ENCODE data around the gene TPD52L1. TPM values are rescaled to one million over a fixed set of nuclear protein-coding genes. Genes with fewer than 3 reads are reported as not detected.
A peak's percentile ranks its signal among the peaks of the same experiment; 100 is the strongest.

TPD52L1 gene
- total and polyA plus RNA-seq, 3 experiments from 2014 or later = 0.18 TPM; not detected in 2

GRCh38 chr6:125304970-125305660 is 151.5 kb downstream of the TPD52L1 start:
- POLR2A ChIA-PET = interaction anchor here (0.6 kb wide), 1 partner anchor 485 kb away, joined by 4 read pairs; the partner anchor contains the start of gene NCOA7

GRCh38 chr6:125306756-125307149 is 153.2 kb downstream of the TPD52L1 start:
- Histone ChIP-seq H3K27me3 (ENCODE audit: insufficient read depth, low read length, poor library complexity, severe bottlenecking) (peaks cover 4% of the 10 kb centered on the region), H3K4me1 (ENCODE audit: insufficient read depth, low read length) (peaks cover 22% of the 10 kb centered on the region), H3K9me3 (ENCODE audit: low read length) (no peaks in the 10 kb centered on the region), H3K4me3 (ENCODE audit: low read length) (no peak overlapping the region), H3K36me3 (ENCODE audit: insufficient read depth, low read length) (no peaks in the 10 kb centered on the region), H3K27ac (ENCODE audit: low read depth, low read length) (peak overlapping the region; percentile 15)
- DNase-seq = no peak
- Mint-ChIP-seq H3K36me3 (peaks cover 0 to 2% (median 0%) of the 10 kb centered on the region in 3 donors), H3K27ac (no peak overlapping the region), H3K9me3 (no peaks in the 10 kb centered on the region), H3K27me3 (peaks cover 8 to 41% of the 10 kb centered on the region in 2 donors), H3K4me1 (peaks cover 18 to 28% (median 22%) of the 10 kb centered on the region in 3 donors), H3K4me3 (no peak overlapping the region)
- ChIA-PET POLR2A (no interaction called here), CTCF (no interaction called here)

More at GRCh38 chr6:125304970-125305660, 151.5 kb downstream of the TPD52L1 start:
- CTCF ChIA-PET = interaction anchor here (1.0 kb wide), 1 partner anchor 455 kb away, joined by 3 read pairs; no protein-coding TSS in a partner anchor
- Histone ChIP-seq H3K4me1 (ENCODE audit: insufficient read depth, low read length) (peaks cover 29% of the 10 kb centered on the region), H3K27me3 (ENCODE audit: insufficient read depth, low read length, poor library complexity, severe bottlenecking) (no peaks in the 10 kb centered on the region), H3K4me3 (ENCODE audit: low read length) (no peak overlapping the region), H3K9me3 (ENCODE audit: low read length) (no peaks in the 10 kb centered on the region), H3K36me3 (ENCODE audit: insufficient read depth, low read length) (no peaks in the 10 kb centered on the region), H3K27ac (ENCODE audit: low read depth, low read length) (no peak overlapping the region)
- H3K27me3 Mint-ChIP-seq = peaks cover 6 to 39% of the 10 kb centered on the region in 2 donors
- H3K36me3 Mint-ChIP-seq = peaks cover 0 to 10% (median 0%) of the 10 kb centered on the region in 3 donors
- H3K27ac Mint-ChIP-seq = peak overlapping the region in 1 of 8 donors; percentile 39
- no peak for DNase-seq
- peak overlapping the region in 1 of 7 donors; percentile 12 for H3K4me3 Mint-ChIP-seq
- no peaks in the 10 kb centered on the region for H3K9me3 Mint-ChIP-seq
- peaks cover 29 to 37% (median 34%) of the 10 kb centered on the region in 3 donors for H3K4me1 Mint-ChIP-seq

GRCh38 chr6:125307150-125307838 is 153.7 kb downstream of the TPD52L1 start:
- peaks cover 18% of the 10 kb centered on the region for H3K4me1 ChIP-seq (ENCODE audit: insufficient read depth, low read length)
- Mint-ChIP-seq H3K9me3 (no peaks in the 10 kb centered on the region), H3K36me3 (no peaks in the 10 kb centered on the region), H3K27me3 (peaks cover 8 to 43% of the 10 kb centered on the region in 2 donors), H3K27ac (no peak overlapping the region), H3K4me1 (peaks cover 16 to 24% (median 19%) of the 10 kb centered on the region in 3 donors), H3K4me3 (no peak overlapping the region)
- no peaks in the 10 kb centered on the region for H3K36me3 ChIP-seq (ENCODE audit: insufficient read depth, low read length)
- H3K27ac ChIP-seq (ENCODE audit: low read depth, low read length) = peak overlapping the region; percentile 15
- peaks cover 4% of the 10 kb centered on the region for H3K27me3 ChIP-seq (ENCODE audit: insufficient read depth, low read length, poor library complexity, severe bottlenecking)
- no peak overlapping the region for H3K4me3 ChIP-seq (ENCODE audit: low read length)
- ChIA-PET POLR2A (no interaction called here), CTCF (no interaction called here)
- no peaks in the 10 kb centered on the region for H3K9me3 ChIP-seq (ENCODE audit: low read length)
- DNase-seq = no peak

GRCh38 chr6:125307964-125308615 is 154.5 kb downstream of the TPD52L1 start:
- no peaks in the 10 kb centered on the region for H3K9me3 ChIP-seq (ENCODE audit: low read length)
- peak overlapping the region in 1 of 8 donors; percentile 12 for H3K27ac Mint-ChIP-seq
- peaks cover 4% of the 10 kb centered on the region for H3K27me3 ChIP-seq (ENCODE audit: insufficient read depth, low read length, poor library complexity, severe bottlenecking)
- no peaks in the 10 kb centered on the region for H3K9me3 Mint-ChIP-seq
- H3K4me1 Mint-ChIP-seq = peaks cover 8 to 16% (median 11%) of the 10 kb centered on the region in 3 donors
- H3K4me1 ChIP-seq (ENCODE audit: insufficient read depth, low read length) = peaks cover 10% of the 10 kb centered on the region
- no peak for DNase-seq
- H3K4me3 Mint-ChIP-seq = no peak overlapping the region
- H3K4me3 ChIP-seq (ENCODE audit: low read length) = no peak overlapping the region
- POLR2A ChIA-PET = no interaction called here
- H3K27ac ChIP-seq (ENCODE audit: low read depth, low read length) = no peak overlapping the region
- no peaks in the 10 kb centered on the region for H3K36me3 ChIP-seq (ENCODE audit: insufficient read depth, low read length)
- no peaks in the 10 kb centered on the region for H3K36me3 Mint-ChIP-seq
- CTCF ChIA-PET = interaction anchor here (0.7 to 1.6 kb wide), 2 partner anchors 439 to 598 kb away, joined by 3 to 4 read pairs; no protein-coding TSS in a partner anchor
- H3K27me3 Mint-ChIP-seq = peaks cover 8 to 48% of the 10 kb centered on the region in 2 donors

GRCh38 chr6:125310994-125311649 is 157.5 kb downstream of the TPD52L1 start:
- ChIA-PET CTCF (interaction anchor here (0.8 to 5.7 kb wide), 17 partner anchors 10 to 675 kb away, joined by 3 to 60 read pairs (median 4); partner anchors contain the start of genes HDDC2, HEY2 and TRMT11), POLR2A (interaction anchor here (0.8 kb wide), 1 partner anchor 442 kb away, joined by 4 read pairs; no protein-coding TSS in a partner anchor)
- DNase-seq = peak in 2 of 5 donors; percentile 42 to 54

GRCh38 chr6:125312478-125312877 is 158.9 kb downstream of the TPD52L1 start:
- Histone ChIP-seq H3K36me3 (ENCODE audit: insufficient read depth, low read length) (no peaks in the 10 kb centered on the region), H3K4me1 (ENCODE audit: insufficient read depth, low read length) (no peaks in the 10 kb centered on the region), H3K27ac (ENCODE audit: low read depth, low read length) (no peak overlapping the region), H3K9me3 (ENCODE audit: low read length) (no peaks in the 10 kb centered on the region), H3K4me3 (ENCODE audit: low read length) (no peak overlapping the region), H3K27me3 (ENCODE audit: insufficient read depth, low read length, poor library complexity, severe bottlenecking) (peaks cover 8% of the 10 kb centered on the region)
- POLR2A ChIA-PET = no interaction called here
- Mint-ChIP-seq H3K27me3 (peaks cover 8 to 34% of the 10 kb centered on the region in 2 donors), H3K4me1 (peaks cover 2 to 9% (median 4%) of the 10 kb centered on the region in 3 donors), H3K36me3 (no peaks in the 10 kb centered on the region), H3K9me3 (no peaks in the 10 kb centered on the region), H3K27ac (no peak overlapping the region), H3K4me3 (no peak overlapping the region)
- no peak for DNase-seq
- CTCF ChIA-PET = interaction anchor here (1.2 to 5.7 kb wide), 6 partner anchors 15 to 674 kb away, joined by 3 to 60 read pairs (median 4); partner anchors contain the start of genes HEY2 and TRMT11

More at GRCh38 chr6:125310994-125311649, 157.5 kb downstream of the TPD52L1 start:
- peaks cover 8% of the 10 kb centered on the region for H3K27me3 ChIP-seq (ENCODE audit: insufficient read depth, low read length, poor library complexity, severe bottlenecking)
- no peaks in the 10 kb centered on the region for H3K36me3 ChIP-seq (ENCODE audit: insufficient read depth, low read length)
- H3K27ac ChIP-seq (ENCODE audit: low read depth, low read length) = no peak overlapping the region
- no peak overlapping the region for H3K27ac Mint-ChIP-seq
- H3K36me3 Mint-ChIP-seq = no peaks in the 10 kb centered on the region
- no peak overlapping the region for H3K4me3 ChIP-seq (ENCODE audit: low read length)
- H3K27me3 Mint-ChIP-seq = peaks cover 8 to 34% of the 10 kb centered on the region in 2 donors
- no peaks in the 10 kb centered on the region for H3K9me3 ChIP-seq (ENCODE audit: low read length)
- no peaks in the 10 kb centered on the region for H3K9me3 Mint-ChIP-seq
- peaks cover 2 to 9% (median 4%) of the 10 kb centered on the region in 3 donors for H3K4me1 Mint-ChIP-seq
- no peak overlapping the region for H3K4me3 Mint-ChIP-seq
- no peaks in the 10 kb centered on the region for H3K4me1 ChIP-seq (ENCODE audit: insufficient read depth, low read length)

GRCh38 chr6:125312950-125313349 is 159.4 kb downstream of the TPD52L1 start:
- Mint-ChIP-seq H3K36me3 (no peaks in the 10 kb centered on the region), H3K9me3 (peaks cover 0 to 2% (median 0%) of the 10 kb centered on the region in 5 donors), H3K27me3 (peaks cover 7 to 34% of the 10 kb centered on the region in 2 donors), H3K4me1 (peaks cover 1 to 7% (median 3%) of the 10 kb centered on the region in 3 donors), H3K27ac (no peak overlapping the region), H3K4me3 (no peak overlapping the region)
- no peak for DNase-seq
- H3K4me3 ChIP-seq (ENCODE audit: low read length) = no peak overlapping the region
- ChIA-PET CTCF (interaction anchor here (0.8 to 5.7 kb wide), 4 partner anchors 439 to 457 kb away, joined by 3 to 60 read pairs (median 5); partner anchors contain the start of gene HEY2), POLR2A (no interaction called here)
- H3K27ac ChIP-seq (ENCODE audit: low read depth, low read length) = no peak overlapping the region
- no peaks in the 10 kb centered on the region for H3K4me1 ChIP-seq (ENCODE audit: insufficient read depth, low read length)
- peaks cover 8% of the 10 kb centered on the region for H3K27me3 ChIP-seq (ENCODE audit: insufficient read depth, low read length, poor library complexity, severe bottlenecking)
- no peaks in the 10 kb centered on the region for H3K36me3 ChIP-seq (ENCODE audit: insufficient read depth, low read length)
- no peaks in the 10 kb centered on the region for H3K9me3 ChIP-seq (ENCODE audit: low read length)
